PC-9 (cell line): ENCODE measurements around the gene PTPRO.

Source experiments
- CTCF ChIP-seq: fragments of 200-600 bp; sonication (generic); conservative IDR thresholded peaks from 2 replicates; pipeline ENCODE4 v1.6.1; 2017; ENCODE audit warnings: mixed run types, antibody characterized with exemption, mild to moderate bottlenecking, moderate library complexity
- EZH2 ChIP-seq: fragments of 200-600 bp; sonication (generic); IDR thresholded peaks from 2 replicates; pipeline ENCODE4 v1.8.0; 2017; ENCODE audit warnings: antibody characterized with exemption, low read depth

DNA sequence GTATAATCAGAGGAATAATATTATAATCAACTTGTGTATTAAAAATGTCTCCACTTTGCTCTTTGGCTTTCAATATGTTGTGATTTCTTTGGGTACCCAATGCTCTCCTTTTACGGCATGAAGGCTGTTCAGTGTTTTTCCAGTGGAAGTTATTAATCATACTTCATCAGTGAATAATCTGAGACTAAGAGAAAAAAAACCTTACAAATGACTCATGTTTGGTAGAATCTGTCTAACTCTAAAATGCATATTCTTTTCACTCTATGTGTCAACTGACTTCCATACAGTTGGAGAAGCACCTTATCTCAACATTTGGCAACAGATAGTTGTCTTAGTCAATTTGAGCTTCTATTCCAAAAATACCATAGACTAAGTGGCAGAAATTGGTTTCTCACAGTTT is 82.2 kb downstream of the PTPRO start:
- TF ChIP-seq CTCF (no peak), EZH2 (no peak)
